ENCODE data around the gene MAP3K6.
"Not testable (repeated sequence)": the region's sequence is repeated elsewhere in the genome, so short reads cannot be mapped to it uniquely, and the experiment has no call there.

The MAP3K6 gene

DNA sequence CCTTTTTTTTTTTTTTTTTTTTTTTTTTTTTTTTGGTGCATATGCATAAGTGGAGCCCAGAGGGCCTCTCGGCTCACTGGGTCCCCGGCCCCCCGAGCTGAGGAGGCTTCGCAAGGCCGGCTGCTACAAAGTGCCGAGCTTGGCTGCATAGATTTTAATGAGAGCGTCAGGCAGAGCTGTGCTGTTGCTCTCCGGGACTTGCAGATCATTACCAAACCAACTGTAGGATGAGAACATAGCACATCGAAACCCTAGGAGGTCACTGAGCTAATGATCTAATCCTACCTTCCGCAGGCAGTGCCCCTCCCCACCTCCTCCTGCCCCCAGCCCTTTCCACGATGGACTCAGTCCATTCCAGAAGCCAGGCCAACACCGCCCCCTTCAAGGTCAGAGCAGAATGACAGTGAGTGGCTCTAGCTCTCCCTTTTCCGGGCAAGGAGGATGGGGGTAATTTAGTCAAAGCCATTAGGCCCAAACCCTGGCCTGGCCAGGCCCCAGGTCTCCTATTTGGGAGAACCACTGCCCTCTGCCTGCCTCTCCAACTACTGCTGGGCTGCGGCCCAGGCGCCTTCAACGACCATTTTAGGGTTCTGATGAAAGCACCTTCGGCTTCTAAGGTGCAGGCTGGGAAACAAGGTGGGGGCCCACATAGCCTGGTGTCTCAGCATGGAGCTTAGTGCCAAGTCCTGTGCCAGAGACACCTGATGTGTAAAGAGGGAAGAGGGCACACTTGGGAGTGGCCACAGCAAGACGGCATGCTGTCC lies 39.0 kb upstream of the MAP3K6 start:
- H3K4me3 ChIP-seq (ENCODE audit: low read depth in 1 of 5, low read length in 5 of 5); H3K27me3 ChIP-seq (ENCODE audit: control insufficient read depth in 5 of 5, insufficient read depth in 4 of 5, low read length in 5 of 5); H3K9me3 ChIP-seq (ENCODE audit: control insufficient read depth in 5 of 5, low read length in 5 of 5): not testable (repeated sequence)
- Histone ChIP-seq H3K9ac (ENCODE audit: low read length in 5 of 5) (peak overlapping the region in 2 of 5 donors; percentile 16 to 64), H3K27ac (ENCODE audit: low read depth, low read length) (peak overlapping the region; percentile 88), H3K36me3 (ENCODE audit: control insufficient read depth in 5 of 5, insufficient read depth in 5 of 5, low read length in 5 of 5) (peaks cover 4 to 45% (median 39%) of the 10 kb centered on the region in 5 donors), H3K4me1 (ENCODE audit: control insufficient read depth in 5 of 5, insufficient read depth in 5 of 5, low read length in 5 of 5) (peaks cover 22 to 63% (median 62%) of the 10 kb centered on the region in 5 donors)

DNA sequence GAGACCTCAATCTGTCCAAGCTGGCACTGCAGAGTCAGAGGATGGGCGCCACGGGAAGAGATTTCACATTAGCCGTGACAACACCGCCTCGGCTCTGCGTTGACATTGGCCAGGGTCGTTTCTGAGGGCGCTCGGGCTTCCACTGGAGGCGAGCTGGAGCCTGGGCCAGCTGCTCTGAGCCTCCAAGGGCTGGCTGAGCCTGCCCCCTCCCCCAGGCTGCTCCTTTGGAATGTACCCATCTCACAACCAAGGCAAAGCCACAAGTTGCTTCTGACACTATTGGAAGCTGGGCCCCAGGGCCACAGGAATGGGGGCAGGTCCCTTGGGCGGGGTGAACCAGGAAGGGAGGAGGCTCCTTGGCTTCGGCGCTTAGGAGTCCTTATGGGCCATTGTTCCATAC lies 38.3 kb upstream of the MAP3K6 start:
- peaks cover 22 to 70% (median 69%) of the 10 kb centered on the region in 5 donors for H3K4me1 ChIP-seq (ENCODE audit: control insufficient read depth in 5 of 5, insufficient read depth in 5 of 5, low read length in 5 of 5)
- H3K4me3 ChIP-seq (ENCODE audit: low read depth in 1 of 5, low read length in 5 of 5) = no peak overlapping the region
- H3K27me3 ChIP-seq (ENCODE audit: control insufficient read depth in 5 of 5, insufficient read depth in 4 of 5, low read length in 5 of 5) = no peaks in the 10 kb centered on the region
- H3K9ac ChIP-seq (ENCODE audit: low read length in 5 of 5) = peak overlapping the region in 1 of 5 donors; percentile 68
- peak overlapping the region; percentile 88 for H3K27ac ChIP-seq (ENCODE audit: low read depth, low read length)
- H3K36me3 ChIP-seq (ENCODE audit: control insufficient read depth in 5 of 5, insufficient read depth in 5 of 5, low read length in 5 of 5) = peaks cover under 1 to 38% (median 32%) of the 10 kb centered on the region in 5 donors
- no peaks in the 10 kb centered on the region for H3K9me3 ChIP-seq (ENCODE audit: control insufficient read depth in 5 of 5, low read length in 5 of 5)

GRCh38 chr1:27403931-27404330 lies 37.2 kb upstream of the MAP3K6 start:
- no peaks in the 10 kb centered on the region for H3K27me3 ChIP-seq (ENCODE audit: control insufficient read depth in 5 of 5, insufficient read depth in 4 of 5, low read length in 5 of 5)
- peaks cover 0 to 29% (median 24%) of the 10 kb centered on the region in 5 donors for H3K36me3 ChIP-seq (ENCODE audit: control insufficient read depth in 5 of 5, insufficient read depth in 5 of 5, low read length in 5 of 5)
- H3K9me3 ChIP-seq (ENCODE audit: control insufficient read depth in 5 of 5, low read length in 5 of 5) = no peaks in the 10 kb centered on the region
- peaks cover 24 to 80% (median 79%) of the 10 kb centered on the region in 5 donors for H3K4me1 ChIP-seq (ENCODE audit: control insufficient read depth in 5 of 5, insufficient read depth in 5 of 5, low read length in 5 of 5)
- H3K4me3 ChIP-seq (ENCODE audit: low read depth in 1 of 5, low read length in 5 of 5) = peak overlapping the region in 2 of 5 donors; percentile 2 to 27
- H3K9ac ChIP-seq (ENCODE audit: low read length in 5 of 5) = peak overlapping the region in 3 of 5 donors; percentile 31 to 60 (median 47)
- H3K27ac ChIP-seq (ENCODE audit: low read depth, low read length) = peak overlapping the region; percentile 88

DNA sequence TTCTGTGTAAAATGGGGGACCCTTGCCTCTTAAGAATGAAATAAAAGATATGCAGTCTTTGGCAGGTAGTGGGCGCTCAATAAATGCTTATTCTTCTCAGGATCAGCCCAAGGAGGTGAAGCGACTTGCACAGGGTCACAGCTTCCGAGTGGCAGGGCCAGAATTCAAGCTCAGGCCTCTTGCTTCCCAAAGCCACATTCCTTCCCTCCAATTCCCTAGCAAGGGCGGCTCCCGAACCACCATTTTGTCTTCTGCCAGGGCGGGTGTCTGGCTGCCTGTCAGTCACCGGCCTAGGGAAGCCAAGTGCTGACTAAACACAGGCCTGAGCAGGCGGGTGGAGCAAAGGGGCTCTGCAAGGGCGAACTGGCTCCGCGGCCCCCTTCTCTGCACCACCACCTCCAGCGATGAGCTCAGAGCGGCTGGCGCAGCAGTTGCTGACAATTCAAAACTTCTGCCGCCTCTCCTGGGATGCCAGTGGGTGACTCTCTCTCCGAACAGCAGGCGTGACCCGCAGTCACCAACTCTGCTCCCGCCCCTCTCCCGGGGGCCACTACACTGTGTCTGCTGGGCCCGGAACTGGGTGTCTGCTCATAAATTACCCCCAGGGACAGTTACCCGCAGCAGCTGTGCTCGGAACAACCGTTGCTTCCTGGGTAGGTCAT lies 36.4 kb upstream of the MAP3K6 start:
- peak overlapping the region; percentile 88 for H3K27ac ChIP-seq (ENCODE audit: low read depth, low read length)
- H3K36me3 ChIP-seq (ENCODE audit: control insufficient read depth in 5 of 5, insufficient read depth in 5 of 5, low read length in 5 of 5) = peaks cover 0 to 22% (median 17%) of the 10 kb centered on the region in 5 donors
- H3K27me3 ChIP-seq (ENCODE audit: control insufficient read depth in 5 of 5, insufficient read depth in 4 of 5, low read length in 5 of 5) = no peaks in the 10 kb centered on the region
- H3K9me3 ChIP-seq (ENCODE audit: control insufficient read depth in 5 of 5, low read length in 5 of 5) = no peaks in the 10 kb centered on the region
- H3K4me3 ChIP-seq (ENCODE audit: low read depth in 1 of 5, low read length in 5 of 5) = peak overlapping the region in 4 of 5 donors; percentile 2 to 37 (median 16)
- peak overlapping the region in 4 of 5 donors; percentile 31 to 66 (median 54) for H3K9ac ChIP-seq (ENCODE audit: low read length in 5 of 5)
- H3K4me1 ChIP-seq (ENCODE audit: control insufficient read depth in 5 of 5, insufficient read depth in 5 of 5, low read length in 5 of 5) = peaks cover 24 to 80% (median 79%) of the 10 kb centered on the region in 5 donors

- Histone ChIP-seq H3K4me3 (ENCODE audit: low read depth in 1 of 5, low read length in 5 of 5) (no peak overlapping the region), H3K4me1 (ENCODE audit: control insufficient read depth in 5 of 5, insufficient read depth in 5 of 5, low read length in 5 of 5) (peaks cover 24 to 80% (median 79%) of the 10 kb centered on the region in 5 donors), H3K9me3 (ENCODE audit: control insufficient read depth in 5 of 5, low read length in 5 of 5) (no peaks in the 10 kb centered on the region), H3K27ac (ENCODE audit: low read depth, low read length) (peak overlapping the region; percentile 88), H3K9ac (ENCODE audit: low read length in 5 of 5) (peak overlapping the region in 1 of 5 donors; percentile 31), H3K36me3 (ENCODE audit: control insufficient read depth in 5 of 5, insufficient read depth in 5 of 5, low read length in 5 of 5) (peaks cover 0 to 13% (median 9%) of the 10 kb centered on the region in 5 donors), H3K27me3 (ENCODE audit: control insufficient read depth in 5 of 5, insufficient read depth in 4 of 5, low read length in 5 of 5) (no peaks in the 10 kb centered on the region)
Measured at GRCh38 chr1:27402349-27402754, 35.6 kb upstream of the MAP3K6 start.

- H3K27ac ChIP-seq (ENCODE audit: low read depth, low read length) = no peak overlapping the region
- peaks cover 20 to 78% (median 73%) of the 10 kb centered on the region in 5 donors for H3K4me1 ChIP-seq (ENCODE audit: control insufficient read depth in 5 of 5, insufficient read depth in 5 of 5, low read length in 5 of 5)
- H3K36me3 ChIP-seq (ENCODE audit: control insufficient read depth in 5 of 5, insufficient read depth in 5 of 5, low read length in 5 of 5) = peaks cover 0 to under 1% (median 0%) of the 10 kb centered on the region in 5 donors
Measured at GRCh38 chr1:27400963-27401341, 34.2 kb upstream of the MAP3K6 start.

GRCh38 chr1:27400082-27400962 lies 33.6 kb upstream of the MAP3K6 start:
- Histone ChIP-seq H3K36me3 (ENCODE audit: control insufficient read depth in 5 of 5, insufficient read depth in 5 of 5, low read length in 5 of 5) (no peaks in the 10 kb centered on the region), H3K27me3 (ENCODE audit: control insufficient read depth in 5 of 5, insufficient read depth in 4 of 5, low read length in 5 of 5) (no peaks in the 10 kb centered on the region), H3K9me3 (ENCODE audit: control insufficient read depth in 5 of 5, low read length in 5 of 5) (no peaks in the 10 kb centered on the region), H3K4me1 (ENCODE audit: control insufficient read depth in 5 of 5, insufficient read depth in 5 of 5, low read length in 5 of 5) (peaks cover 20 to 77% (median 71%) of the 10 kb centered on the region in 5 donors), H3K27ac (ENCODE audit: low read depth, low read length) (no peak overlapping the region), H3K4me3 (ENCODE audit: low read depth in 1 of 5, low read length in 5 of 5) (no peak overlapping the region), H3K9ac (ENCODE audit: low read length in 5 of 5) (no peak overlapping the region)

More at GRCh38 chr1:27400963-27401341, 34.2 kb upstream of the MAP3K6 start:
- no peak overlapping the region for H3K9ac ChIP-seq (ENCODE audit: low read length in 5 of 5)
- no peaks in the 10 kb centered on the region for H3K9me3 ChIP-seq (ENCODE audit: control insufficient read depth in 5 of 5, low read length in 5 of 5)
- no peak overlapping the region for H3K4me3 ChIP-seq (ENCODE audit: low read depth in 1 of 5, low read length in 5 of 5)
- H3K27me3 ChIP-seq (ENCODE audit: control insufficient read depth in 5 of 5, insufficient read depth in 4 of 5, low read length in 5 of 5) = no peaks in the 10 kb centered on the region

GRCh38 chr1:27399251-27400025 lies 32.7 kb upstream of the MAP3K6 start:
- Histone ChIP-seq H3K9ac (ENCODE audit: low read length in 5 of 5) (peak overlapping the region in 1 of 5 donors; percentile 21), H3K27me3 (ENCODE audit: control insufficient read depth in 5 of 5, insufficient read depth in 4 of 5, low read length in 5 of 5) (no peaks in the 10 kb centered on the region), H3K4me3 (ENCODE audit: low read depth in 1 of 5, low read length in 5 of 5) (no peak overlapping the region), H3K9me3 (ENCODE audit: control insufficient read depth in 5 of 5, low read length in 5 of 5) (no peaks in the 10 kb centered on the region), H3K4me1 (ENCODE audit: control insufficient read depth in 5 of 5, insufficient read depth in 5 of 5, low read length in 5 of 5) (peaks cover 14 to 68% (median 62%) of the 10 kb centered on the region in 5 donors), H3K27ac (ENCODE audit: low read depth, low read length) (no peak overlapping the region), H3K36me3 (ENCODE audit: control insufficient read depth in 5 of 5, insufficient read depth in 5 of 5, low read length in 5 of 5) (no peaks in the 10 kb centered on the region)
